Vein endothelial cell (primary cell): ENCODE results near the gene RMND1. TPM values are rescaled to one million over a fixed set of nuclear protein-coding genes. Genes with fewer than 3 reads are reported as not detected.

Experiments used
- small RNA-seq: library from RNA; depleted of rRNA; stranded (forward); fragments of <200 nt; gene quantifications from one replicate; pipeline ENCODE3, GENCODE V24; 2012
- total RNA-seq: library from RNA; depleted of rRNA; stranded (reverse); fragments of >200 nt; gene quantifications from 2 replicates; pipeline ENCODE4 v1.2.3, GENCODE V29; 2012

RMND1 gene
- 29.8 and 35.3 TPM in 2 replicates for total RNA-seq

GRCh38 chr6:151451950-151452749 lies at the start of gene RMND1:
TSS of gene RMND1 (minus strand) at chr6:151452126. CDS start at chr6:151445811, 6,315 bp downstream.

DNA sequence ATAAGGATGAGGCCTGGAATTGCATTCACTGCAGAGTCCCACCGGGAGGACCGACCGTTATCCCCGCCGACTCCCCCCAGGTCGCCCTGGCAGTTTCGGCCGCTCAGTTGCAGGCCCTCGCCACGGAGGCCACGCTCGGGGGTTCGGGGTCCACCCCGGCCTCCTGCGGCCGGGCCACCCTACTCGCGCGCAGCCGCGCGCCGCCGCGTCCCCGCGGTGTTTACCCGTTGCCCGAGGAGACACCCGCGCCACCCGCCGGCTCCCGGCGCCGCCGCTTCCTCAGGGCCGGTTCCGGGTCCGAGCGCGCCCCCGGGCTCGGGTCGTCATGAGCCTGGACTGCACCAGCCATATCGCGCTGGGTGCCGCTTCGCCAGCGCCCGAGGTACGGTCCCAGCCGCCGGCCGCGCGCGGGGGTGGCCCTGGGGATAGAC lies 41.9 kb upstream of the RMND1 start, which contains the start of gene CCDC170:
TSS of gene CCDC170 (plus strand) at position 214 of the 431 bp plus-strand sequence. CDS start at position 326, 112 bp downstream.

GRCh38 chr6:151391471-151392413 lies 60.2 kb downstream of the RMND1 start, which contains the start of gene ZBTB2:
TSS of gene ZBTB2 (minus strand) at chr6:151391559. CDS start at chr6:151373637, 17,922 bp downstream.

Small RNA genes lying within 50 kb of the gene (small RNA-seq; reads per million reads assigned to genes)
- not detected for gene RF00019

Other genes with a start within 250 kb of the RMND1 start
- gene AKAP12, start 212.2 kb downstream of the RMND1 start, total RNA-seq = 249 and 296 TPM in 2 replicates
- 8.8 and 8.9 TPM in 2 replicates for gene ZBTB2, start 60.6 kb downstream of the RMND1 start, total RNA-seq
- gene CCDC170, start 41.9 kb upstream of the RMND1 start, total RNA-seq = under 0.01 and 0.57 TPM in 2 replicates